Peyer's patch (tissue), 4 donors: Measurements from ENCODE around the gene INTS11. TPM values are rescaled to one million over a fixed set of nuclear protein-coding genes. Genes with fewer than 3 reads are reported as not detected.

Experiments used
- DNase-seq, 3 donors: peaks; one replicate each; pipeline ENCODE4 v3.0.0-alpha.2; 2017 to 2019
- H3K27ac ChIP-seq, 4 donors: fragments of 200-600 bp; sonication (generic); one replicate each; pipeline ENCODE4 v1.5.1; 2016 to 2019
- H3K27me3 ChIP-seq, 2 donors: fragments of 200-600 bp; sonication (generic); one replicate each; pipeline ENCODE4 v1.5.1; 2019
- H3K36me3 ChIP-seq, 3 donors: fragments of 200-600 bp; sonication (generic); one replicate each; pipeline ENCODE4 v1.5.1; 2016 to 2019
- H3K4me1 ChIP-seq, 4 donors: fragments of 200-600 bp; sonication (generic); one replicate each; pipeline ENCODE4 v1.5.1; 2016 to 2019
- H3K4me3 ChIP-seq, 4 donors: fragments of 200-600 bp; sonication (generic); 1 replicate in 3 of 4; 2 replicates in 1 of 4; pipeline ENCODE4 v1.5.1; 2016 to 2019; ENCODE audit warnings: mild to moderate bottlenecking in 1 of 4
- H3K9me3 ChIP-seq, 4 donors: fragments of 200-600 bp; sonication (generic); one replicate each; pipeline ENCODE4 v1.5.1; 2016 to 2019; ENCODE audit warnings: mild to moderate bottlenecking in 1 of 4
- CTCF ChIP-seq, 6 experiments: fragments of 450-650 bp in 4 of 6; fragments of 200-600 bp in 2 of 6; sonication (generic) in 1 of 6; IDR thresholded peaks; one replicate each; pipeline ENCODE4 v1.5.1; 2017 to 2019; ENCODE audit warnings: antibody characterized with exemption in 6 of 6, mild to moderate bottlenecking in 3 of 6, moderate library complexity in 1 of 6
- POLR2A ChIP-seq, 2 donors: fragments of 450-650 bp; IDR thresholded peaks; one replicate each; pipeline ENCODE4 v1.5.1; 2017; ENCODE audit warnings: antibody characterized with exemption in 2 of 2, mild to moderate bottlenecking in 2 of 2, moderate library complexity in 2 of 2
- total RNA-seq, 4 donors: library from RNA; depleted of rRNA; stranded (reverse); fragments of >200 nt; gene quantifications; one replicate each; pipeline ENCODE4 v1.1.0, GENCODE V29; 2016

The INTS11 gene
- total RNA-seq, 4 donors from 2014 or later, result 146 to 359 (median 273) TPM

GRCh38 chr1:1285102-1285571 is 39.3 kb downstream of the INTS11 start:
- DNase-seq, result no peak
- Histone ChIP-seq H3K4me3 (no peak overlapping the region), H3K27me3 (no peaks in the 10 kb centered on the region), H3K36me3 (no peaks in the 10 kb centered on the region), H3K4me1 (peaks cover 0 to 38% (median 2%) of the 10 kb centered on the region in 4 donors), H3K27ac (no peak overlapping the region), H3K9me3 (no peaks in the 10 kb centered on the region)
- TF ChIP-seq POLR2A (IDR thresholded peaks at IDR 0.05), result no peak
- no peak for TF ChIP-seq CTCF (IDR thresholded peaks at IDR 0.05)

- H3K9me3 ChIP-seq, result no peaks in the 10 kb centered on the region
- H3K27me3 ChIP-seq, result no peaks in the 10 kb centered on the region
- TF ChIP-seq POLR2A (IDR thresholded peaks at IDR 0.05), result no peak
- no peak for TF ChIP-seq CTCF (IDR thresholded peaks at IDR 0.05)
- H3K4me3 ChIP-seq, result no peak overlapping the region
- DNase-seq, result no peak
- no peak overlapping the region for H3K27ac ChIP-seq
- H3K36me3 ChIP-seq, result no peaks in the 10 kb centered on the region
- peaks cover 0 to 38% (median 2%) of the 10 kb centered on the region in 4 donors for H3K4me1 ChIP-seq
These were observed 40.0 kb downstream of the INTS11 start for GRCh38 chr1:1284221-1285101.

DNA sequence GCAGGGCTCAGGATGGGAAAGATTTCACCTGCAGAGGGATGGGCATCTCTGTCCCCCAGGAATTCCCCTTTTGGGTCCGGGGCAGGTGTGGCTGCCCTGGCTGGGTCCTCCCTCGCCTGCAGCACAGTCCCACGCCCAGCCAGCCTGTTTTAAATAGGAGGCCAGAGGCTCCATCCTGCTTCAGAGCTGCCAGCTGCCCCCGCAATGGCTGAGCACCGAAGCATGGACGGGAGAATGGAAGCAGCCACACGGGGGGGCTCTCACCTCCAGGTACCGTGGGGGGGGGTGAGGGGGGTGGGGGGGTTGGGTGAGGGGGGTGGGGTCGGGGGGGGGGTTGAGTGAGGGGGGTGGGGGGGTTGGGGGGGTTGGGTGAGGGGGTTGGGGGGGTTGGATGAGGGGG is 40.6 kb downstream of the INTS11 start:
- Histone ChIP-seq H3K4me3 (no peak overlapping the region), H3K27me3 (no peaks in the 10 kb centered on the region), H3K9me3 (no peaks in the 10 kb centered on the region), H3K4me1 (peaks cover 0 to 39% (median 2%) of the 10 kb centered on the region in 4 donors), H3K36me3 (no peaks in the 10 kb centered on the region), H3K27ac (no peak overlapping the region)
- DNase-seq, result no peak
- TF ChIP-seq POLR2A (IDR thresholded peaks at IDR 0.05) (no peak), CTCF (IDR thresholded peaks at IDR 0.05) (no peak)

DNA sequence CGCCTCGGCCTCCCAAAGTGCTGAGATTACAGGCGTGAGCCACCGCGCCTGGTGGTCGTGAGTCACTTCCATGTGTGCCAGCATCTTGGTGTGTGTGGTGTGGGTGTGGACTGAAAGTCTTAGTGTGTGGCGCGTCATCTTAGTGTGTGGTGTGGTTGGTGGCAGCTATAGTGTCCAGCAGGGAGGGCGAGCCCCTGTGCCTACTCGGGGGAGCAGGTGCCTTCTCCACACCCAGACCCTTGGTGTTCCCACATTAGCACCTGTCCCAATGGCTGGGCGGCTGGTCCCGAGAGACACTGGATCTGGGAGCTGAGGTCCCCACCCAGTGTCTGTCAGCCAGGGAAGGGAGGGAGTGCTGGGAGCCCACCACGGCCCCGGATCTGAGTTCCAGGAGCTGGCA is 41.5 kb downstream of the INTS11 start:
- TF ChIP-seq CTCF (IDR thresholded peaks at IDR 0.05) (no peak), POLR2A (IDR thresholded peaks at IDR 0.05) (no peak)
- Histone ChIP-seq H3K36me3 (no peaks in the 10 kb centered on the region), H3K27me3 (no peaks in the 10 kb centered on the region), H3K9me3 (no peaks in the 10 kb centered on the region), H3K27ac (no peak overlapping the region), H3K4me3 (no peak overlapping the region), H3K4me1 (peaks cover 0 to 48% (median 2%) of the 10 kb centered on the region in 4 donors)
- DNase-seq, result no peak

- Histone ChIP-seq H3K4me1 (peaks cover 0 to 48% (median 2%) of the 10 kb centered on the region in 4 donors), H3K9me3 (no peaks in the 10 kb centered on the region), H3K27me3 (no peaks in the 10 kb centered on the region), H3K36me3 (no peaks in the 10 kb centered on the region), H3K4me3 (peak overlapping the region in 2 of 4 donors; percentile 12 to 14), H3K27ac (peak overlapping the region in 3 of 4 donors; percentile 78 to 96 (median 86))
- TF ChIP-seq CTCF (IDR thresholded peaks at IDR 0.05), result peak in 2 of 6 experiments; percentile 3 to 15
- TF ChIP-seq POLR2A (IDR thresholded peaks at IDR 0.05), result peak in 1 of 2 donors; percentile 43
- peak in 2 of 3 donors; percentile 94 to 96 for DNase-seq
These were observed 42.7 kb downstream of the INTS11 start for GRCh38 chr1:1281533-1282321.
